Heart left ventricle (tissue), 16 donors: ENCODE measurements around the gene HSPB8. TPM values are rescaled to one million over a fixed set of nuclear protein-coding genes. Genes with fewer than 3 reads are reported as not detected.

Experiments used
- ATAC-seq, 4 donors: fragments of 200-7000 bp; cut with Tn5 transposase; one replicate each; pipeline ENCODE4 v1.9.1; 2020 to 2022; ENCODE audit warnings: moderate library complexity in 4 of 4, mild to moderate bottlenecking in 3 of 4, moderate number of reproducible peaks in 1 of 4
- DNase-seq, 5 donors: peaks; one replicate each; pipeline ENCODE4 v3.0.0-alpha.2; 2020
- H3K27ac ChIP-seq, 12 donors: fragments of 200-600 bp; sonication (generic) in 4 of 12; one replicate each; pipeline versions ENCODE4 v1.5.0 to v1.8.0; 2016 to 2022; ENCODE audit warnings: mild to moderate bottlenecking in 2 of 12
- H3K27me3 ChIP-seq, 9 donors: fragments of 200-600 bp; sonication (generic) in 2 of 9; one replicate each; pipeline versions ENCODE4 v1.5.1 to v1.8.0; 2016 to 2022; ENCODE audit warnings: mild to moderate bottlenecking in 3 of 9
- H3K36me3 ChIP-seq, 9 donors: fragments of 200-600 bp; sonication (generic) in 2 of 9; one replicate each; pipeline versions ENCODE4 v1.5.0 to v1.8.0; 2018 to 2022; ENCODE audit warnings: mild to moderate bottlenecking in 2 of 9
- H3K4me1 ChIP-seq, 12 donors: fragments of 200-600 bp; sonication (generic) in 4 of 12; one replicate each; pipeline versions ENCODE4 v1.5.0 to v1.8.0; 2016 to 2022; ENCODE audit warnings: mild to moderate bottlenecking in 3 of 12
- H3K4me3 ChIP-seq, 12 donors: fragments of 200-600 bp; sonication (generic) in 4 of 12; one replicate each; pipeline versions ENCODE4 v1.5.0 to v1.8.0; 2017 to 2022; ENCODE audit warnings: mild to moderate bottlenecking in 9 of 12, moderate library complexity in 4 of 12
- H3K9me3 ChIP-seq, 12 donors: fragments of 200-600 bp; sonication (generic) in 4 of 12; one replicate each; pipeline versions ENCODE4 v1.5.0 to v1.8.0; 2016 to 2022; ENCODE audit warnings: mild to moderate bottlenecking in 1 of 12
- CTCF ChIP-seq, 12 donors: fragments of 200-600 bp; sonication (generic) in 4 of 12; IDR thresholded peaks; one replicate each; pipeline versions ENCODE4 v1.5.0 to v1.8.0; 2018 to 2022; ENCODE audit warnings: antibody characterized with exemption in 12 of 12, mild to moderate bottlenecking in 5 of 12
- POLR2A ChIP-seq, 2 donors: fragments of 450-650 bp; IDR thresholded peaks; one replicate each; pipeline ENCODE4 v1.6.1; 2017; ENCODE audit warnings: antibody characterized with exemption in 2 of 2, mild to moderate bottlenecking in 2 of 2, moderate library complexity in 2 of 2
- WGBS, 4 donors: extraction: QIAGEN DNeasy Blood & Tissue Kit in 2 of 4; methylation state at CpG; one replicate each; pipeline versions ENCODE4 v1.1.5 to v1.1.7; 2013 to 2018; 5-methylcytosine and 5-hydroxymethylcytosine counted together
- intact Hi-C, 10 donors: fragments of 100-400 bp; cut with DNase I; formaldehyde crosslinking; loops; one replicate each; pipeline versions ENCODE4 v1.11.1 to v1.14.2; 2022
- polyA plus RNA-seq, 2 donors: library from polyadenylated mRNA; stranded (reverse); fragments of 200-250 nt; gene quantifications; one replicate each; pipeline ENCODE4 v1.2.3, GENCODE V29; 2013
- total RNA-seq, 9 donors: library from RNA; depleted of rRNA in 2 of 9; stranded (reverse); fragments of >200 nt in 2 of 9; fragmentation: NEBNext Ultra II Directional in 3 of 9; extraction: Animal tissue kit (Norgen Biotek cat#: 25700) in 3 of 9; gene quantifications; one replicate each; pipeline versions ENCODE4 v1.1.0 to v1.2.4, GENCODE V29; 2016 to 2023
- donor health status: ischemic (EF 13 %, LVEDD 7.1; RV severe dilation, severe dysfunction).
- donor health status: healthy with polysubstance abuse.
- donor health status: DM: no; HTN: yes; CAD: no.
- donor health status: DM: no; HTN: no; CAD: no.
- donor health status: ischemic (EF 25% LVEDD 6.9; RV normal size, moderate dysfunction).
- donor health status: ischemic (EF 25% LVEDD 5.7; RV mildly dilated, moderate dysfunction).
- donor health status: healthy.
- donor health status: DM: yes; HTN: yes; CAD: no.
- donor health status: ischemic (EF 35%, LVEDD 5.7; RV mildly dilated, moderate dysfunction).
- donor health status: nonischemic (EF 11% LVEDD 7.7; RV severe dilation, severe dysfunction).
- donor health status: DM: yes; HTN: yes; CAD: no.
- donor health status: PGD.
- donor health status: ischemic (EF 29% LVEDD 5.4; RV normal size, mild dysfunction).
- donor health status: nonischemic (EF 23%, LVEDD 6.1; RV moderate dilation, normal function).

The HSPB8 gene
- total and polyA plus RNA-seq, 11 donors = 417 to 662 (median 523) TPM

GRCh38 chr12:119157528-119157927 lies 21.2 kb upstream of the HSPB8 start:
- intact Hi-C loops = loop anchor here in 2 of 10 donors (1.0 to 2.0 kb wide), 2 partner anchors 17 to 21 kb away; partner anchors contain the start of gene HSPB8 (in 1 of the 2)
- no peaks in the 10 kb centered on the region for H3K36me3 ChIP-seq
- H3K9me3 ChIP-seq = no peaks in the 10 kb centered on the region
- TF ChIP-seq CTCF (IDR thresholded peaks at IDR 0.05) = no peak
- TF ChIP-seq POLR2A (IDR thresholded peaks at IDR 0.05) = no peak
- H3K27ac ChIP-seq = peak overlapping the region; percentile 64 to 90 (median 80)
- ATAC-seq (peak; percentile 55 to 89 (median 84)), DNase-seq (peak; percentile 77 to 90 (median 83))
- H3K27me3 ChIP-seq = peaks cover 0 to 4% (median 0%) of the 10 kb centered on the region in 9 donors
- peaks cover 0 to 43% (median 4%) of the 10 kb centered on the region in 12 donors for H3K4me1 ChIP-seq
- H3K4me3 ChIP-seq = peak overlapping the region in 8 of 12 donors; percentile 16 to 48 (median 34)
- WGBS, 4 donors = 54 to 66% (median 58%) methylated on average over 5 to 6 of the region's 6 CpGs

DNA sequence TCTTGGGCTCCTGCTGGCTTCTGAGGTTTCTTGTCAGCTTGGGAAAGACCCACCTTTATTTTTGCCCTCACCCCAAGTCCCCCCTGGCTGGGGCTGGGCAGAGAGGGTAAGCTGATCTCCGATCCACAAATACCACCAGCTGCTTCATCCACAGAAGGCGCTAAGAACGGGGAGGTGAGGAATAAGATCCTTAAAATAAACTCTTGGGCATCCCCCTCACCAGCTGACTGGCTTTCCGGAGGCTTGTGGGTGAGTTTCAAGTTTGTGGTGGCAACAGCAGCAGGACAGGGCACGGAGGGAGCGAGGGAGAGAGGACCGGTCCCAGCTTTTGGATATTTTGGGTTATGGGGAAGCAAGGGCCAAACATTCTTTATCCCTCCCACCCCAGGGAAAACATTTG lies 20.8 kb upstream of the HSPB8 start:
- no peak for TF ChIP-seq POLR2A (IDR thresholded peaks at IDR 0.05)
- TF ChIP-seq CTCF (IDR thresholded peaks at IDR 0.05) = no peak
- Histone ChIP-seq H3K27ac (peak overlapping the region; percentile 64 to 90 (median 80)), H3K27me3 (peaks cover 0 to 4% (median 0%) of the 10 kb centered on the region in 9 donors), H3K4me1 (peaks cover 0 to 43% (median 4%) of the 10 kb centered on the region in 12 donors), H3K9me3 (no peaks in the 10 kb centered on the region), H3K4me3 (peak overlapping the region in 8 of 12 donors; percentile 16 to 48 (median 34)), H3K36me3 (no peaks in the 10 kb centered on the region)
- peak in 3 of 5 donors; percentile 35 to 38 (median 36) for DNase-seq
- intact Hi-C loops = loop anchor here in 2 of 10 donors (1.0 to 2.0 kb wide), 2 partner anchors 17 to 20 kb away; partner anchors contain the start of gene HSPB8 (in 1 of the 2)
- 48 to 68% (median 58%) methylated on average over 7 of the region's 7 CpGs for WGBS, 4 donors
- ATAC-seq = peak; percentile 5 to 58 (median 31)

GRCh38 chr12:119158402-119158801 lies 20.3 kb upstream of the HSPB8 start:
- DNase-seq (peak in 3 of 5 donors; percentile 54 to 70 (median 66)), ATAC-seq (peak; percentile 48 to 84 (median 68))
- H3K27me3 ChIP-seq = peaks cover 0 to under 1% (median 0%) of the 10 kb centered on the region in 9 donors
- TF ChIP-seq CTCF (IDR thresholded peaks at IDR 0.05) (no peak), POLR2A (IDR thresholded peaks at IDR 0.05) (peak in 1 of 2 donors; percentile 29)
- peak overlapping the region; percentile 64 to 90 (median 80) for H3K27ac ChIP-seq
- 42 to 55% (median 45%) methylated on average over 6 to 7 of the region's 7 CpGs for WGBS, 4 donors
- H3K4me1 ChIP-seq = peaks cover 0 to 43% (median 4%) of the 10 kb centered on the region in 12 donors
- intact Hi-C loops = no loop called here
- no peaks in the 10 kb centered on the region for H3K36me3 ChIP-seq
- peak overlapping the region in 8 of 12 donors; percentile 16 to 48 (median 34) for H3K4me3 ChIP-seq
- H3K9me3 ChIP-seq = no peaks in the 10 kb centered on the region

DNA sequence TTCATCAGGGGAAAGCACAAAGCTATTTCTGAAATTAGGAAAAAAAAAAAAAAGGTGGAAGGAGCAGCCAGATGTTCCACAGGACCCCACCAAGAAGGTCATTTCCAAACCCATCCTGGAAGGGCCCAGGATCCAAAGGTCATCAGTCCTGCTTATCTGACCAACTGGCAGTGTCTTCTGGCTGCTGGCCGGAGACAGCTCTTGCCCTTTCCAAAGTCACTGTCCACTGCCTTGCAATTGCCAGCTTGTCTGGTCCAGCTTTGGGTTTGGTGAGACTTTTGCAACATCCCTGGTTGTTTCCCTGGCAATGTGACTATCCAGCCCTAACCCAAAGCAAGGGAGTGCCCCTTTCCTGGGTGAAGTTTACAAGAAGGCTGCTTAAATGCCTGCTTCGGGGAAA lies 18.9 kb upstream of the HSPB8 start:
- TF ChIP-seq CTCF (IDR thresholded peaks at IDR 0.05) = no peak
- no peak for TF ChIP-seq POLR2A (IDR thresholded peaks at IDR 0.05)
- Histone ChIP-seq H3K4me3 (no peak overlapping the region), H3K4me1 (peaks cover 0 to 43% (median 4%) of the 10 kb centered on the region in 12 donors), H3K27ac (peak overlapping the region in 4 of 12 donors; percentile 4 to 90 (median 22)), H3K9me3 (no peaks in the 10 kb centered on the region), H3K36me3 (no peaks in the 10 kb centered on the region), H3K27me3 (no peaks in the 10 kb centered on the region)
- 55 to 70% (median 65%) methylated on average over 2 of the region's 2 CpGs for WGBS, 4 donors
- ATAC-seq (no peak), DNase-seq (no peak)
- intact Hi-C loops = loop anchor here in 1 of 10 donors (2.0 kb wide), 1 partner anchor 15 kb away; no protein-coding TSS in a partner anchor
